ENCODE measurements around the gene TLX1.

Gene TLX1

DNA sequence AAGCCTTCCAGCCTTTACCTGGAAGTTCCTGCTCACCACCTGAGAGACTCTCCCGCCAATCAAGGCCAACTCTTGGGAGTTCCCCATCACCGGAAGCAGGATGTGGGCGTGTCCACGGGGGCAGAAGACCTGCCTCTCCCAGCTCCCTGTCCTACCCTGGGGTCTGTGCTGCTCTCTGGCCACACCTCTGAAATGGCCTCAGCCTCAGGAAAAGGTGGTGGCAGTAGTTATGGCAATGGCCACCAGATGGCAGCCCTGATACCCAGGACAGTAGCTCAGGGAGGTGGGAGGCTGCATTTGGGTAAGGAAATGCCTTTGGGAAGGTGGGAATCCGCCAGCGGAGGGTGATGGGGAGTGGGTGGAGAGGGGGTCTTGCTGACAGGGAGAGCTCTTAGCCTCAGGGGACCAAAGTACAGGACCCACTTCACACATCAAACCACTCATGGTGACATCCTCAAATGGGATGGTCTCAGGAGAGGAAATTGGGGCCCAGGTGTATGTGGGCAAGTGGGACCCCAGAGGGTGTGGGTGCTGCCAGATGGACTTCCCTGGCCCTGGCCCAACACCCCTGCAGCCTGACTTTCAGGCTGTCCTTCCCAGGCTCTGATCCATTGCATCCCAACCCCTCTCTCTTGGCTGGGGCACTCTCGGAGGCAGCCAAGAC lies 35.4 kb upstream of the TLX1 start:
- Histone ChIP-seq H3K36me3 (ENCODE audit: control insufficient read depth, insufficient read depth, low read length) (no peaks in the 10 kb centered on the region), H3K4me3 (ENCODE audit: low read depth, low read length) (no peak overlapping the region), H3K4me1 (ENCODE audit: control insufficient read depth, insufficient read depth, low read length) (peaks cover 2% of the 10 kb centered on the region; the same call in 1 of the 2 replicates), H3K9me3 (ENCODE audit: control insufficient read depth, insufficient read depth, low read length) (no peaks in the 10 kb centered on the region), H3K27ac (ENCODE audit: low read depth, low read length) (no peak overlapping the region), H3K27me3 (ENCODE audit: control insufficient read depth, insufficient read depth, low read length) (peaks cover 44% of the 10 kb centered on the region), H3K9ac (ENCODE audit: low read depth, low read length) (no peak overlapping the region)

GRCh38 chr10:101096378-101096777 lies 34.7 kb upstream of the TLX1 start:
- no peak overlapping the region for H3K4me3 ChIP-seq (ENCODE audit: low read depth, low read length)
- peaks cover 44% of the 10 kb centered on the region for H3K27me3 ChIP-seq (ENCODE audit: control insufficient read depth, insufficient read depth, low read length)
- H3K9me3 ChIP-seq (ENCODE audit: control insufficient read depth, insufficient read depth, low read length) = no peaks in the 10 kb centered on the region
- H3K4me1 ChIP-seq (ENCODE audit: control insufficient read depth, insufficient read depth, low read length) = peaks cover 2% of the 10 kb centered on the region; the same call in 1 of the 2 replicates
- H3K9ac ChIP-seq (ENCODE audit: low read depth, low read length) = no peak overlapping the region
- no peaks in the 10 kb centered on the region for H3K36me3 ChIP-seq (ENCODE audit: control insufficient read depth, insufficient read depth, low read length)
- H3K27ac ChIP-seq (ENCODE audit: low read depth, low read length) = no peak overlapping the region

DNA sequence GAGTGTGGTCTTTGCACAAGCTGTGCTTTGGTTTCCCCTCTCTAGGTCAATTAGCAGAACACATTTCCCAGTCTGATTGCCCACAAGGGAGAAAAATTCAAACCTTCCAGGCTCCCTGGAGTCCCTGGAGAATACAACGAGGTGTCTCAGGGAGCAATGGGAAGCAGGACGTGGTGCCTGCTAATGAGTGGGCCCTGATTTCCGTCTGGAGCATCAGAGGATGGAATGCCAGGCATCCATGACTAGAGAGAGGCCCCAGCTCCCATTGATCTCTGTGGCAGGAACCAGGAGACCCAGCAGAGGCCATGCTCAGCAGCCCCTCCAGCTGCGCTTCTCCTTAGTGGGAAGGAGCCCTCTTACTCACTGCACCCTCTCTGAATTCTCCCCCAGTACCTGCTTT lies 33.2 kb upstream of the TLX1 start:
- H3K9me3 ChIP-seq (ENCODE audit: control insufficient read depth, insufficient read depth, low read length) = no peaks in the 10 kb centered on the region
- no peak overlapping the region for H3K4me3 ChIP-seq (ENCODE audit: low read depth, low read length)
- H3K4me1 ChIP-seq (ENCODE audit: control insufficient read depth, insufficient read depth, low read length) = peaks cover 2% of the 10 kb centered on the region; the same call in 1 of the 2 replicates
- no peak overlapping the region for H3K9ac ChIP-seq (ENCODE audit: low read depth, low read length)
- H3K27ac ChIP-seq (ENCODE audit: low read depth, low read length) = no peak overlapping the region
- H3K36me3 ChIP-seq (ENCODE audit: control insufficient read depth, insufficient read depth, low read length) = no peaks in the 10 kb centered on the region
- H3K27me3 ChIP-seq (ENCODE audit: control insufficient read depth, insufficient read depth, low read length) = peaks cover 40% of the 10 kb centered on the region

- Histone ChIP-seq H3K36me3 (ENCODE audit: control insufficient read depth, insufficient read depth, low read length) (no peaks in the 10 kb centered on the region), H3K4me3 (ENCODE audit: low read depth, low read length) (no peak overlapping the region), H3K27me3 (ENCODE audit: control insufficient read depth, insufficient read depth, low read length) (peaks cover 42% of the 10 kb centered on the region), H3K27ac (ENCODE audit: low read depth, low read length) (no peak overlapping the region), H3K9me3 (ENCODE audit: control insufficient read depth, insufficient read depth, low read length) (no peaks in the 10 kb centered on the region), H3K4me1 (ENCODE audit: control insufficient read depth, insufficient read depth, low read length) (0 out of 2 replicates have a peak, but pooled peaks cover 2% of the 10 kb centered on the region), H3K9ac (ENCODE audit: low read depth, low read length) (no peak overlapping the region)
Observed at GRCh38 chr10:101099901-101100300, 31.2 kb upstream of the TLX1 start.

DNA sequence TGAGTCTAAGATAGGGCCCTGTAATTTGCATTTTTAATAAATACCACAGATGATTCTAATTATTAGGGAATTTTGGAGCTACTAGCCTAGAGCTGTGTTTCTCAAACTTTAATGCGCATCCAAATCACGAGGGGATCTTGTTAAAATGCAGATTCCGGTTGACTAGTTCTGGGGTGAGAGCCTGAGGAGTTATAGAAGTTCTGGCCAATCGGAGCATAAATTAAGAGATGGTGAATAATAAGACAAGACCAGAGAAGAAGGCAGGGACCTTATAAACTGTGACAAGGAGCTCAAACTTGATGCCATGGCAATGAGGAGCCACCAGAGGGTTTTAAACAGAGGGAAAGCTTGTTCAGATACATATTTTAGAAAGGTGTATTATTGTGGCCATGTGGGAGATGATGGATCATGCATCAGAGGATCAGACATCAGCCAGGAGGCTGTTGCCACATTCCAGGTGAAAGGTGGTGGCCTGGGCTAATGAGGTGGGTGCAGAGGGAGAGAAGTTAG lies 29.7 kb upstream of the TLX1 start:
- Histone ChIP-seq H3K9ac (ENCODE audit: low read depth, low read length) (no peak overlapping the region), H3K4me1 (ENCODE audit: control insufficient read depth, insufficient read depth, low read length) (no peaks in the 10 kb centered on the region), H3K27ac (ENCODE audit: low read depth, low read length) (no peak overlapping the region), H3K27me3 (ENCODE audit: control insufficient read depth, insufficient read depth, low read length) (peaks cover 35% of the 10 kb centered on the region), H3K36me3 (ENCODE audit: control insufficient read depth, insufficient read depth, low read length) (no peaks in the 10 kb centered on the region), H3K9me3 (ENCODE audit: control insufficient read depth, insufficient read depth, low read length) (no peaks in the 10 kb centered on the region), H3K4me3 (ENCODE audit: low read depth, low read length) (no peak overlapping the region)

DNA sequence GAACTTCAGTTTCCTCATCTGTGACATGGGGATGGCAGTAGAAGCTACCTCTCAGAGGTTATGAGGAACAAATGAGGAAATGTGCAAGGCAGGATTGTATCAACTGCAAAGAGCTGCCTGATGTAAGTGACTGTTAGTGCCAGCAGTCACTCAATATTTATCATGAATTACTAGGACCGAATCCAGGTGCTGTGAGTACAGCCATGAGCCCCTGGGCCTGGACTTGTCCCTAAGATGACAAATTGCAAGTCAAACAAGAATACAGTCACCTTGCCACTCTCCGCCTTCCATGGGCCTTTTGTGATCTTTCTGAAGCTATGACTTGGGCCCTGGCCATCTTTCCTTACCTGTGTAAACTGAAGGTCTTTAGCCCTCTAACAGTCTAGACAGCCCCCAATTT lies 27.7 kb upstream of the TLX1 start:
- no peak overlapping the region for H3K9ac ChIP-seq (ENCODE audit: low read depth, low read length)
- peaks cover 29% of the 10 kb centered on the region for H3K27me3 ChIP-seq (ENCODE audit: control insufficient read depth, insufficient read depth, low read length)
- no peaks in the 10 kb centered on the region for H3K9me3 ChIP-seq (ENCODE audit: control insufficient read depth, insufficient read depth, low read length)
- no peak overlapping the region for H3K4me3 ChIP-seq (ENCODE audit: low read depth, low read length)
- H3K36me3 ChIP-seq (ENCODE audit: control insufficient read depth, insufficient read depth, low read length) = no peaks in the 10 kb centered on the region
- H3K4me1 ChIP-seq (ENCODE audit: control insufficient read depth, insufficient read depth, low read length) = no peaks in the 10 kb centered on the region
- H3K27ac ChIP-seq (ENCODE audit: low read depth, low read length) = no peak overlapping the region

- H3K36me3 ChIP-seq (ENCODE audit: control insufficient read depth, insufficient read depth, low read length) = no peaks in the 10 kb centered on the region
- H3K27ac ChIP-seq (ENCODE audit: low read depth, low read length) = no peak overlapping the region
- H3K4me3 ChIP-seq (ENCODE audit: low read depth, low read length) = no peak overlapping the region
- no peak overlapping the region for H3K9ac ChIP-seq (ENCODE audit: low read depth, low read length)
- no peaks in the 10 kb centered on the region for H3K4me1 ChIP-seq (ENCODE audit: control insufficient read depth, insufficient read depth, low read length)
- H3K9me3 ChIP-seq (ENCODE audit: control insufficient read depth, insufficient read depth, low read length) = no peaks in the 10 kb centered on the region
- peaks cover 14% of the 10 kb centered on the region for H3K27me3 ChIP-seq (ENCODE audit: control insufficient read depth, insufficient read depth, low read length)
Observed at GRCh38 chr10:101106351-101106750, 24.7 kb upstream of the TLX1 start.

GRCh38 chr10:101107771-101108170 lies 23.3 kb upstream of the TLX1 start:
- Histone ChIP-seq H3K27me3 (ENCODE audit: control insufficient read depth, insufficient read depth, low read length) (peaks cover 14% of the 10 kb centered on the region), H3K36me3 (ENCODE audit: control insufficient read depth, insufficient read depth, low read length) (no peaks in the 10 kb centered on the region)

GRCh38 chr10:101110856-101111523 lies 20.1 kb upstream of the TLX1 start:
- Histone ChIP-seq H3K9ac (ENCODE audit: low read depth, low read length) (no peak overlapping the region), H3K27ac (ENCODE audit: low read depth, low read length) (no peak overlapping the region), H3K36me3 (ENCODE audit: control insufficient read depth, insufficient read depth, low read length) (no peaks in the 10 kb centered on the region), H3K4me1 (ENCODE audit: control insufficient read depth, insufficient read depth, low read length) (no peaks in the 10 kb centered on the region), H3K4me3 (ENCODE audit: low read depth, low read length) (no peak overlapping the region), H3K27me3 (ENCODE audit: control insufficient read depth, insufficient read depth, low read length) (peaks cover 21% of the 10 kb centered on the region), H3K9me3 (ENCODE audit: control insufficient read depth, insufficient read depth, low read length) (no peaks in the 10 kb centered on the region)

More at GRCh38 chr10:101107771-101108170, 23.3 kb upstream of the TLX1 start:
- no peak overlapping the region for H3K27ac ChIP-seq (ENCODE audit: low read depth, low read length)
- H3K9me3 ChIP-seq (ENCODE audit: control insufficient read depth, insufficient read depth, low read length) = no peaks in the 10 kb centered on the region
- H3K4me1 ChIP-seq (ENCODE audit: control insufficient read depth, insufficient read depth, low read length) = no peaks in the 10 kb centered on the region
- H3K4me3 ChIP-seq (ENCODE audit: low read depth, low read length) = no peak overlapping the region
- no peak overlapping the region for H3K9ac ChIP-seq (ENCODE audit: low read depth, low read length)

- H3K4me3 ChIP-seq (ENCODE audit: low read depth, low read length) = no peak overlapping the region
- H3K9me3 ChIP-seq (ENCODE audit: control insufficient read depth, insufficient read depth, low read length) = no peaks in the 10 kb centered on the region
- H3K4me1 ChIP-seq (ENCODE audit: control insufficient read depth, insufficient read depth, low read length) = no peaks in the 10 kb centered on the region
- H3K27me3 ChIP-seq (ENCODE audit: control insufficient read depth, insufficient read depth, low read length) = peaks cover 27% of the 10 kb centered on the region
- no peak overlapping the region for H3K9ac ChIP-seq (ENCODE audit: low read depth, low read length)
- no peaks in the 10 kb centered on the region for H3K36me3 ChIP-seq (ENCODE audit: control insufficient read depth, insufficient read depth, low read length)
- H3K27ac ChIP-seq (ENCODE audit: low read depth, low read length) = no peak overlapping the region
Observed at GRCh38 chr10:101111547-101111946, 19.6 kb upstream of the TLX1 start.
